Activated CD4-positive, alpha-beta T cell treated with anti-CD3 and anti-CD28 coated beads, Interleukin-2, amount 50 U/mL, for 48 hours (primary cell): Measurements from ENCODE around the gene TNS3.

ENCODE experiments used
- DNase-seq, 2 experiments: peaks; one replicate each; pipeline ENCODE4 v3.0.0-alpha.2; 2020

The TNS3 gene

DNA sequence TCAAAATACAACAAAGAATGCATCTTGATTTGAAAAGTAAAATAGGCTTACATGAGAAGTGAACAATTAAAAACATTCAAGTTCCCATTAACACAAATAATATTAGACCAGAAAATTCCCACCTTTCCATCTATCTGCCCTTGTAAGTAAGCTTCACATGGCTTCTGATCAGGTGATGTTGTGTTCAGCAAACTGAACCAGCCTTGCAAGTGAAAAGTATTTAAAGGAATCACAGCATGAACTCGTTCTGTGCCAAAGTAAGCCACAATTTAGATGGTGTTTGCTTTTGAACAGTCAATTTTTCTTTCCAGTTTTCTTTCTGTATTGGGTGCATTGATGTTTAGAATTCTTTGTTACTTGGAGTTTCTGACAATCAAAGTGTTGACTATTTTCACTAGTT, 347.9 kb downstream of the TNS3 start:
- DNase-seq: no peak

- no peak for DNase-seq
Measured at GRCh38 chr7:47232751-47233412, 349.0 kb downstream of the TNS3 start.

DNA sequence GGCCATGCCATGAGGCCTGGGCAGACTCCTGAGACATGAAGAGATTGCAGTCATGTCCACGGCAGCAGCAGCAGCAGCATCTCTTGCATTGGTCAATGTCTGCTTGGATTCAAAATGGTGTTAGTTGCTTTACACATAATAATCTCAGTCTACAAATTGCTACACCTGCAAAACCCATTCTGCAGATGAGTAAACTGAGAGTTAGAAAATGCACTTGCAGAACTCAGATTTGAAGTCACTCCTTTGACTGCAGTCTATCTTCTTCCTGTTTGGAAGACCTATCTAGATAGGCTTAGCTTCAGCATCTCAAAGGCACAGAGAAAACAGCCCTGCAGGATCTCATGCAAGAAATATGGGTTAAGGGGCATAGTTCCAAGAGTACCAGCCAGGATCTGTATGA, 350.3 kb downstream of the TNS3 start:
- no peak for DNase-seq

GRCh38 chr7:47231032-47231431, 350.9 kb downstream of the TNS3 start:
- no peak for DNase-seq

GRCh38 chr7:47228386-47229014, 353.4 kb downstream of the TNS3 start:
- DNase-seq: no peak

DNA sequence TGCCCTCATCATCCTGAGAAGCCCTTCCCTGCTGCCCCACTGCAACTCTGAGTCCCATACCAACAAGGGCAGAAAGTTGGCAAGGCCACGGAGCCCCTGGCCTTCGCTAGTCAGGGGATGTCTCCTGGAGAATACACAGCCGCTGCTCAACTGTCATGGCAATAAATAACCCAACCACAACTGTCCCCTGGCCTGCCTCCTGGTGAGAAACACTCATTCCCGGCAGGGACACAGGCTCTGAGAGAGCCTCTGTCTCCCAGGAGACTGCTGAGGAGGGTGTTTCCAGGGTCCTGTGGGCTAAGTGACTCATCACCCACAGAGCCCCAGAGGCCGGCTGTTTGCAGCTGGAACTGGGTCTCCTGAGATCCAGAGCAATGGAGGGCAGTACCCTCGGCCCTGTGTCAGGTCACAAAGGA, 354.1 kb downstream of the TNS3 start:
- no peak for DNase-seq

GRCh38 chr7:47226696-47227095, 355.2 kb downstream of the TNS3 start:
- DNase-seq: no peak

- no peak for DNase-seq
Measured at GRCh38 chr7:47225387-47226131, 356.4 kb downstream of the TNS3 start.
